Stimulated activated CD4-positive, alpha-beta T cell treated with anti-CD3 and anti-CD28 coated beads, Interleukin-4, amount 100 ng/mL, for 1 hour (primary cell): ENCODE data around the gene LARGE2.

Source experiments
- DNase-seq: peaks from one replicate; pipeline ENCODE4 v3.0.0-alpha.2; 2020

Gene LARGE2

DNA sequence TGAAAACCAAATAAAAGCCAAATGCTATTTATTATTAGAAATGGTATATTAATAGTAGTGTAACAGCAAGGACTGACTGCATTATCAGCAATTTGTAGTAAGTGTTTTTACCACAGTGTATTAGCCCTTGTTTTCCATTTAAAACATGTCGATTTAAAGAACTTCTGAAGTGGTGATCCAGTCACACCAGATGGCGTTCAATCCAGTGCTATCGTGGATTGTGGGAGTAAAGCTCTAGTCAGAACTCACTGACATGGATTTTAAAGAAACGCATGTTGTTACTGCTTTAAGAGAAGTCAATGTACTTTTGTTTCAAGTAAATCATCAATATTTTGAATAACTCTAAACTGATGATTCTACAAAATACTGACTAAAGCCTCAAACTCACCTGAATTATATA lies 51.1 kb downstream of the LARGE2 start:
- no peak for DNase-seq

DNA sequence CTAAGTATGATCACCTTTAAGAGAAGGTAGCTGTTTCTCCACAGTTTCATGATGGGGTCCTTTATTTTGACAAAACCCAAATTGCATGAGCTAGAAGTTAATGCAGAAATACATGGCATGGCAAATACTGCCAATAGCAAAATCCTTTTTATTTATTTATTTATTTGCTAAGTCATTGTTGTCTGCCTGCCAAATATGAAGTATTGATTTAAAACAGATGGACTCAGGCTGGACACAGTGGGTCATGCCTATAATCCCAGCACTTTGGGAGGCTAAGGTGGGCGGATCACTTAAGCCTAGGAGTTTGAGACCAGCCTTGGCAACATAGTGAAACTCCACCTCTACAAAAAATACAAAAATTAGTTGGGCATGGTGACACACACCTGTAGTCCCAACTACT lies 52.4 kb downstream of the LARGE2 start:
- DNase-seq, result no peak
